Activated CD8-positive, alpha-beta memory T cell treated with anti-CD3 and anti-CD28 coated beads, Interleukin-2, amount 10 ng/mL, durations not matched to agents 7 days and 5 days (primary cell): Measurements from ENCODE around the gene STXBP2. TPM values are rescaled to one million over a fixed set of nuclear protein-coding genes. Genes with fewer than 3 reads are reported as not detected.

Experiments
- ATAC-seq: fragments of 150-1000 bp; cut with Tn5 transposase; one replicate; pipeline ENCODE4 v1.10.0; 2021; ENCODE audit warnings: moderate library complexity
- CTCF ChIA-PET: fragments of 350-600 bp; sonication (Branson Sonifier 250); formaldehyde crosslinking; loops from one replicate; lab custom pipeline; 2021; ENCODE audit warnings: antibody characterized with exemption; lab: Charles Lee
- DNase-seq: peaks from one replicate; pipeline ENCODE4 v3.0.0-alpha.2; 2020
- H3K27ac Mint-ChIP-seq: one replicate; pipeline ENCODE4 v1.8.0; 2021; ENCODE audit warnings: mild to moderate bottlenecking, mixed read lengths
- H3K27me3 Mint-ChIP-seq: one replicate; pipeline ENCODE4 v1.8.0; 2021; ENCODE audit warnings: mixed read lengths
- H3K36me3 Mint-ChIP-seq: one replicate; pipeline ENCODE4 v1.8.0; 2021; ENCODE audit warnings: mild to moderate bottlenecking, mixed read lengths
- H3K4me1 Mint-ChIP-seq: one replicate; pipeline ENCODE4 v1.8.0; 2021; ENCODE audit warnings: mixed read lengths
- H3K4me3 Mint-ChIP-seq: one replicate; pipeline ENCODE4 v1.8.0; 2021; ENCODE audit warnings: mild to moderate bottlenecking, moderate library complexity, mixed read lengths
- H3K9me3 Mint-ChIP-seq: one replicate; pipeline ENCODE4 v1.8.0; 2022; ENCODE audit warnings: low read depth, mixed read lengths
- microRNA-seq: library from miRNA; unstranded; fragments of <30 nt; microRNA quantifications from one replicate; pipeline ENCODE4 v1.2.0, GENCODE V29; 2022
- total RNA-seq, 2 experiments: library from RNA; stranded (reverse); gene quantifications; one replicate each; pipeline ENCODE4 v1.2.3, GENCODE V29; 2021

The STXBP2 gene
- total RNA-seq, 2 experiments from 2014 or later: 132 to 158 TPM

GRCh38 chr19:7690779-7691258 lies 53.9 kb downstream of the STXBP2 start:
- no peaks in the 10 kb centered on the region for H3K4me1 Mint-ChIP-seq
- H3K9me3 Mint-ChIP-seq: no peaks in the 10 kb centered on the region
- H3K4me3 Mint-ChIP-seq: no peak overlapping the region
- DNase-seq (no peak), ATAC-seq (no peak)
- CTCF ChIA-PET: interaction anchor here (1.4 kb wide), 1 partner anchor 10 kb away, joined by 5 read pairs; the partner anchor contains the start of gene TRAPPC5
- H3K36me3 Mint-ChIP-seq: no peaks in the 10 kb centered on the region
- H3K27ac Mint-ChIP-seq: no peak overlapping the region
- H3K27me3 Mint-ChIP-seq: no peaks in the 10 kb centered on the region

GRCh38 chr19:7691497-7691896 lies 54.6 kb downstream of the STXBP2 start:
- no peak for DNase-seq
- Mint-ChIP-seq H3K4me3 (no peak overlapping the region), H3K27me3 (peaks cover under 1% of the 10 kb centered on the region), H3K9me3 (no peaks in the 10 kb centered on the region), H3K27ac (no peak overlapping the region), H3K4me1 (no peaks in the 10 kb centered on the region), H3K36me3 (no peaks in the 10 kb centered on the region)
- ATAC-seq: no peak
- CTCF ChIA-PET: interaction anchor here (1.4 kb wide), 1 partner anchor 11 kb away, joined by 5 read pairs; the partner anchor contains the start of gene TRAPPC5

- H3K4me1 Mint-ChIP-seq: no peaks in the 10 kb centered on the region
- CTCF ChIA-PET: no interaction called here
- no peaks in the 10 kb centered on the region for H3K9me3 Mint-ChIP-seq
- no peak overlapping the region for H3K4me3 Mint-ChIP-seq
- H3K27me3 Mint-ChIP-seq: peaks cover 3% of the 10 kb centered on the region
- no peak for ATAC-seq
- no peak for DNase-seq
- H3K27ac Mint-ChIP-seq: no peak overlapping the region
- no peaks in the 10 kb centered on the region for H3K36me3 Mint-ChIP-seq
Measured at GRCh38 chr19:7692417-7693088, 55.6 kb downstream of the STXBP2 start.

GRCh38 chr19:7694499-7694898 lies 57.6 kb downstream of the STXBP2 start:
- ATAC-seq: no peak
- Mint-ChIP-seq H3K9me3 (no peaks in the 10 kb centered on the region), H3K27ac (no peak overlapping the region), H3K4me3 (no peak overlapping the region), H3K4me1 (peaks cover 4% of the 10 kb centered on the region), H3K27me3 (peaks cover 19% of the 10 kb centered on the region), H3K36me3 (no peaks in the 10 kb centered on the region)
- CTCF ChIA-PET: no interaction called here
- DNase-seq: no peak

Small RNA genes lying within 50 kb of the gene (microRNA-seq; reads per million reads assigned to microRNA genes)
- not detected for gene MIR6792

Other genes with a start within 250 kb of the STXBP2 start
- 1 to 10 TPM in 1 of 2 experiments, under 1 TPM in 1; 0.58 to 1.9 TPM for gene PEX11G, start 148.1 kb upstream of the STXBP2 start, total RNA-seq
- gene ZNF358, start 121.0 kb upstream of the STXBP2 start, total RNA-seq: 10 to 100 TPM in 1 of 2 experiments, 1 to 10 TPM in 1; 8.9 to 11.3 TPM
- 10 to 100 TPM; 15.8 to 20.7 TPM for gene MCOLN1, start 114.5 kb upstream of the STXBP2 start, total RNA-seq
- 100 to 1,000 TPM; 160 to 184 TPM for gene PNPLA6, start 101.4 kb upstream of the STXBP2 start, total RNA-seq
- under 1 TPM; 0.15 to 0.30 TPM for gene CAMSAP3, start 41.2 kb upstream of the STXBP2 start, total RNA-seq
- 10 to 100 TPM; 43.7 to 51.5 TPM for gene XAB2, start 7.6 kb upstream of the STXBP2 start, total RNA-seq
- gene PET100, start 7.3 kb upstream of the STXBP2 start, total RNA-seq: 100 to 1,000 TPM; 132 to 163 TPM
- under 1 TPM; 0.56 to 0.99 TPM for gene PCP2, start 3.4 kb upstream of the STXBP2 start, total RNA-seq
- gene RETN, start 31.9 kb downstream of the STXBP2 start, total RNA-seq: not detected
- gene MCEMP1, start 40.0 kb downstream of the STXBP2 start, total RNA-seq: not detected
- gene TRAPPC5, start 43.7 kb downstream of the STXBP2 start, total RNA-seq: 10 to 100 TPM; 80.1 to 91.0 TPM
- gene FCER2, start 65.0 kb downstream of the STXBP2 start, total RNA-seq: under 1 TPM in 1 of 2 experiments, not detected in 1; 0.23 TPM
- gene CLEC4G, start 95.0 kb downstream of the STXBP2 start, total RNA-seq: not detected
- gene CD209, start 110.4 kb downstream of the STXBP2 start, total RNA-seq: not detected
- gene CLEC4M, start 126.1 kb downstream of the STXBP2 start, total RNA-seq: not detected
- gene EVI5L, start 193.1 kb downstream of the STXBP2 start, total RNA-seq: 1 to 10 TPM; 6.0 to 6.1 TPM
- under 1 TPM in 1 of 2 experiments, not detected in 1; 0.06 TPM for gene PRR36, start 237.3 kb downstream of the STXBP2 start, total RNA-seq